Upper lobe of left lung (tissue), 4 donors: ENCODE data around the gene PI4K2A.

Source experiments
- CTCF ChIP-seq, 6 experiments: fragments of 450-650 bp in 4 of 6; fragments of 200-600 bp in 2 of 6; sonication (generic) in 2 of 6; IDR thresholded peaks; one replicate each; pipeline ENCODE4 v1.5.1; 2016 to 2019; ENCODE audit warnings: antibody characterized with exemption in 6 of 6
- POLR2A ChIP-seq, 4 donors: fragments of 450-650 bp; IDR thresholded peaks; one replicate each; pipeline ENCODE4 v1.5.1; 2016 to 2017; ENCODE audit warnings: antibody characterized with exemption in 4 of 4, mild to moderate bottlenecking in 2 of 4
- POLR2AphosphoS5 ChIP-seq, 2 donors: sonication (generic); formaldehyde crosslinking; IDR thresholded peaks; one replicate each; pipeline ENCODE4 v1.5.1; 2017; ENCODE audit warnings: antibody characterized with exemption in 2 of 2

GRCh38 chr10:97711640-97712572 is 71.4 kb downstream of the PI4K2A start:
- TF ChIP-seq POLR2AphosphoS5 (IDR thresholded peaks at IDR 0.05) (peak in 1 of 2 donors; percentile 41), POLR2A (IDR thresholded peaks at IDR 0.05) (peak in 1 of 4 donors; percentile 44), CTCF (IDR thresholded peaks at IDR 0.05) (no peak)
